SU-DHL-6 (cell line): Measurements from ENCODE around the gene PTCRA.

Experiments
- EZH2phosphoT487 ChIP-seq: fragments of 200-600 bp; sonication (generic), shearing (Covaris generic); conservative IDR thresholded peaks from 2 replicates; pipeline ENCODE4 v1.6.1; 2018; ENCODE audit warnings: mild to moderate bottlenecking, antibody characterized with exemption, low read length, moderate library complexity, mixed read lengths
- TF ChIP-seq, protein P1 (sequence below): fragments of 200-600 bp; sonication (generic); IDR thresholded peaks from one replicate; pipeline ENCODE4 v1.5.1; 2017; ENCODE audit warnings: antibody characterized with exemption, mild to moderate bottlenecking, low read length, moderate library complexity; ENCODE audit not compliant: insufficient read depth, poor library complexity, severe bottlenecking

DNA sequence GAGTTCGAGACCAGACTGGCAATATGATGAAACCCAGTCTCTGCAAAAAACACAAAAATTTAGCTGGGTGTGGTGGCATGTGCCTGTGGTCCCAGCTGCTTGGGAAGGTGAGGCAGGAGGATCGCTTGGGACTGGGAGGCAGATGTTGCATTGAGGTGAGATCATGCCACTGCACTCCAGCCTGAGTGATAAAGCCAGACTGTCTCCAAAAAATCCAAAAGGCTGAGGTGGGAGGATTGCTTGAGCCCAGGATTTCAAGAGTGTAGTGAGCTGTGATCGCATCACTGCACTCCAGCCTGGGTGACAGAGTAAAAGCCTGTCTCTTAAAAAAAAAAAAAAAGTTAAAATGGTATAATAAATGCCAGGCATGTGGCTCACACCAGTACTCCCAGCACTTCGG is 1.3 kb upstream of the PTCRA start:
- TF ChIP-seq, protein P1, sequence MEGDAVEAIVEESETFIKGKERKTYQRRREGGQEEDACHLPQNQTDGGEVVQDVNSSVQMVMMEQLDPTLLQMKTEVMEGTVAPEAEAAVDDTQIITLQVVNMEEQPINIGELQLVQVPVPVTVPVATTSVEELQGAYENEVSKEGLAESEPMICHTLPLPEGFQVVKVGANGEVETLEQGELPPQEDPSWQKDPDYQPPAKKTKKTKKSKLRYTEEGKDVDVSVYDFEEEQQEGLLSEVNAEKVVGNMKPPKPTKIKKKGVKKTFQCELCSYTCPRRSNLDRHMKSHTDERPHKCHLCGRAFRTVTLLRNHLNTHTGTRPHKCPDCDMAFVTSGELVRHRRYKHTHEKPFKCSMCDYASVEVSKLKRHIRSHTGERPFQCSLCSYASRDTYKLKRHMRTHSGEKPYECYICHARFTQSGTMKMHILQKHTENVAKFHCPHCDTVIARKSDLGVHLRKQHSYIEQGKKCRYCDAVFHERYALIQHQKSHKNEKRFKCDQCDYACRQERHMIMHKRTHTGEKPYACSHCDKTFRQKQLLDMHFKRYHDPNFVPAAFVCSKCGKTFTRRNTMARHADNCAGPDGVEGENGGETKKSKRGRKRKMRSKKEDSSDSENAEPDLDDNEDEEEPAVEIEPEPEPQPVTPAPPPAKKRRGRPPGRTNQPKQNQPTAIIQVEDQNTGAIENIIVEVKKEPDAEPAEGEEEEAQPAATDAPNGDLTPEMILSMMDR = no peak
- TF ChIP-seq EZH2phosphoT487 = no peak
